Measurements from ENCODE around the gene LYSMD2.

GRCh38 chr15:51681303-51681963, 56.0 kb downstream of the LYSMD2 start, which contains the start of gene SCG3:
- TF ChIP-seq POLR2A (IDR thresholded peaks at IDR 0.05) (no peak), CTCF (IDR thresholded peaks at IDR 0.05) (no peak)

All from heart left ventricle (tissue), 13 donors.